HEK293 (cell line): ENCODE data around the gene HHAT.

ENCODE experiments used
- CTCF ChIP-seq: fragments of 450-650 bp; formaldehyde crosslinking; IDR thresholded peaks from 2 replicates; pipeline ENCODE4 v1.5.1; 2016; ENCODE audit warnings: missing biosample characterization, missing genetic modification characterization
- ELK4 ChIP-seq: IDR thresholded peaks from 2 replicates; pipeline ENCODE4 v1.6.1; 2011; ENCODE audit warnings: mild to moderate bottlenecking, low read depth, low read length, borderline replicate concordance
- SCRT1 ChIP-seq: fragments of 450-650 bp; formaldehyde crosslinking; IDR thresholded peaks from 2 replicates; pipeline ENCODE4 v1.5.1; 2016; ENCODE audit warnings: missing biosample characterization, missing genetic modification characterization, borderline replicate concordance
- ZBTB7A ChIP-seq: fragments of 450-650 bp; formaldehyde crosslinking; IDR thresholded peaks from 2 replicates; pipeline ENCODE4 v1.5.1; 2016; ENCODE audit warnings: low read depth, missing biosample characterization, missing genetic modification characterization
- ZNF473 ChIP-seq: fragments of 450-650 bp; formaldehyde crosslinking; IDR thresholded peaks from 2 replicates; pipeline ENCODE4 v1.5.1; 2017; ENCODE audit warnings: missing biosample characterization, missing genetic modification characterization
- ZNF514 ChIP-seq: fragments of 450-650 bp; formaldehyde crosslinking; IDR thresholded peaks from 2 replicates; pipeline ENCODE4 v1.5.1; 2016; ENCODE audit warnings: missing biosample characterization, missing genetic modification characterization
- ZNF580 ChIP-seq: fragments of 450-650 bp; formaldehyde crosslinking; IDR thresholded peaks from 2 replicates; pipeline ENCODE4 v1.5.1; 2016; ENCODE audit warnings: missing biosample characterization, missing genetic modification characterization
- ZNF792 ChIP-seq: fragments of 450-650 bp; formaldehyde crosslinking; IDR thresholded peaks from 2 replicates; pipeline ENCODE4 v1.5.1; 2016; ENCODE audit warnings: missing biosample characterization, missing genetic modification characterization

- no peak for TF ChIP-seq ZNF473
- no peak for TF ChIP-seq ZBTB7A (tag by site-specific recombination)
- no peak for TF ChIP-seq CTCF (tag by site-specific recombination)
- TF ChIP-seq SCRT1, result no peak
- TF ChIP-seq ELK4, result no peak
- no peak for TF ChIP-seq ZNF792 (tag by site-specific recombination)
- no peak for TF ChIP-seq ZNF580
- no peak for TF ChIP-seq ZNF514 (tag by site-specific recombination)
Observed at GRCh38 chr1:210482945-210483617, 154.4 kb downstream of the HHAT start.
